Left ventricle myocardium inferior (tissue), 1 donor: Measurements from ENCODE around the gene ADAMTSL5. TPM values are rescaled to one million over a fixed set of nuclear protein-coding genes. Genes with fewer than 3 reads are reported as not detected.
A peak's percentile ranks its signal among the peaks of the same experiment; 100 is the strongest.

Experiments
- DNase-seq: peaks from one replicate; pipeline ENCODE4 v3.0.0-alpha.2; 2020
- H3K27ac ChIP-seq: fragments of 200-600 bp; replicated peaks from 2 replicates; pipeline ENCODE4 v1.8.0; 2021
- H3K27me3 ChIP-seq: fragments of 200-600 bp; 2 replicates; pipeline ENCODE4 v1.8.0; 2021; ENCODE audit warnings: low read depth
- H3K36me3 ChIP-seq: fragments of 200-600 bp; 2 replicates; pipeline ENCODE4 v1.8.0; 2021
- H3K4me1 ChIP-seq: fragments of 200-600 bp; 2 replicates; pipeline ENCODE4 v1.8.0; 2021
- H3K4me3 ChIP-seq: fragments of 200-600 bp; 2 replicates; pipeline ENCODE4 v1.8.0; 2021; ENCODE audit warnings: mild to moderate bottlenecking, moderate library complexity
- H3K9me3 ChIP-seq: fragments of 200-600 bp; replicated peaks from 2 replicates; pipeline ENCODE4 v1.8.0; 2021
- intact Hi-C: fragments of 100-400 bp; cut with micrococcal nuclease; formaldehyde crosslinking; loops from one replicate; pipeline ENCODE4 v1.11.0; 2022
- total RNA-seq: library from RNA; stranded (reverse); fragmentation: NEBNext Ultra II Directional; extraction: Animal tissue kit (Norgen Biotek cat#: 25700); gene quantifications from one replicate; pipeline ENCODE4 v1.2.1, GENCODE V29; 2021
- TF ChIP-seq, protein P1 (sequence below): fragments of 200-600 bp; IDR thresholded peaks from 2 replicates; pipeline ENCODE4 v1.8.0; 2021; ENCODE audit warnings: antibody characterized with exemption, mild to moderate bottlenecking, borderline replicate concordance
- donor health status: DM: no; HTN: yes; CAD: no; lungs with severe emphysema.

Gene ADAMTSL5
- total RNA-seq, 1 donor from 2014 or later, result 36.8 TPM

DNA sequence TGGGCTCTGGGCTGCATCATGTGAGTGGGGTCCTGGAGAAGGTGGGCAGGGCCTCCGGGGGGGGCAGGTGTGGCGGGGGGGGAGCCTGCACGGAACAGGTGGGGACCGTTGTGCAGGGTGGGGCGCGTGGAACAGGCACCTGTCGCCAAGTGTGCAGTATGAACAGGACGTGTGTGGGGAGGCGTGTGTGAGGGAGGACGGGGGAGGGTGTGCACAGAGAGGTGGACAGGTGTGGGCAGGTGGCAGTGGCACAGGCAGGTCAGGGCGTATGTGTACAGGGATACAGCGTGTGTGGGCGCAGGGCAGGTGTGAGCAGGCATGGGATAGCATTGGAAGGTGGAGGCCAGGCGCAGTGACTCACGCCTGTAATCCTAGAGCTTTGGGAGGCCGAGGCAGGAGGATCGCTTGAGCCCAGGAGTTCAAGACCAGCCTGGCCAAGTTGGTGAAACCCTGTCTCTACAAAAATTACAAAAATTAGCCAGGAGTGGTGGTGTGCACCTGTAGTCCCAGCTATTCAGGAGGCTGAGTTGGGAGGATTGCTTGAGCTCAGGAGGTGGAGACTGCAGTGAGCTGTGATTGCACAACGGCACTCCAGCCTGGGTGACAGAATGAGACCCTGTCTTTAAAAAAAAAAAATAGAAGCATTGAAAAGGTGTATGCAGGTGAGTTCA lies 14.3 kb upstream of the ADAMTSL5 start:
- TF ChIP-seq, protein P1, sequence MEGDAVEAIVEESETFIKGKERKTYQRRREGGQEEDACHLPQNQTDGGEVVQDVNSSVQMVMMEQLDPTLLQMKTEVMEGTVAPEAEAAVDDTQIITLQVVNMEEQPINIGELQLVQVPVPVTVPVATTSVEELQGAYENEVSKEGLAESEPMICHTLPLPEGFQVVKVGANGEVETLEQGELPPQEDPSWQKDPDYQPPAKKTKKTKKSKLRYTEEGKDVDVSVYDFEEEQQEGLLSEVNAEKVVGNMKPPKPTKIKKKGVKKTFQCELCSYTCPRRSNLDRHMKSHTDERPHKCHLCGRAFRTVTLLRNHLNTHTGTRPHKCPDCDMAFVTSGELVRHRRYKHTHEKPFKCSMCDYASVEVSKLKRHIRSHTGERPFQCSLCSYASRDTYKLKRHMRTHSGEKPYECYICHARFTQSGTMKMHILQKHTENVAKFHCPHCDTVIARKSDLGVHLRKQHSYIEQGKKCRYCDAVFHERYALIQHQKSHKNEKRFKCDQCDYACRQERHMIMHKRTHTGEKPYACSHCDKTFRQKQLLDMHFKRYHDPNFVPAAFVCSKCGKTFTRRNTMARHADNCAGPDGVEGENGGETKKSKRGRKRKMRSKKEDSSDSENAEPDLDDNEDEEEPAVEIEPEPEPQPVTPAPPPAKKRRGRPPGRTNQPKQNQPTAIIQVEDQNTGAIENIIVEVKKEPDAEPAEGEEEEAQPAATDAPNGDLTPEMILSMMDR, result no peak
- no peak overlapping the region for H3K27ac ChIP-seq
- intact Hi-C loops, result no loop called here
- no peak overlapping the region for H3K4me3 ChIP-seq
- no peak for DNase-seq
- no peaks in the 10 kb centered on the region for H3K36me3 ChIP-seq
- peaks cover 4% of the 10 kb centered on the region for H3K4me1 ChIP-seq
- H3K9me3 ChIP-seq, result no peaks in the 10 kb centered on the region
- peaks cover 94% of the 10 kb centered on the region for H3K27me3 ChIP-seq

DNA sequence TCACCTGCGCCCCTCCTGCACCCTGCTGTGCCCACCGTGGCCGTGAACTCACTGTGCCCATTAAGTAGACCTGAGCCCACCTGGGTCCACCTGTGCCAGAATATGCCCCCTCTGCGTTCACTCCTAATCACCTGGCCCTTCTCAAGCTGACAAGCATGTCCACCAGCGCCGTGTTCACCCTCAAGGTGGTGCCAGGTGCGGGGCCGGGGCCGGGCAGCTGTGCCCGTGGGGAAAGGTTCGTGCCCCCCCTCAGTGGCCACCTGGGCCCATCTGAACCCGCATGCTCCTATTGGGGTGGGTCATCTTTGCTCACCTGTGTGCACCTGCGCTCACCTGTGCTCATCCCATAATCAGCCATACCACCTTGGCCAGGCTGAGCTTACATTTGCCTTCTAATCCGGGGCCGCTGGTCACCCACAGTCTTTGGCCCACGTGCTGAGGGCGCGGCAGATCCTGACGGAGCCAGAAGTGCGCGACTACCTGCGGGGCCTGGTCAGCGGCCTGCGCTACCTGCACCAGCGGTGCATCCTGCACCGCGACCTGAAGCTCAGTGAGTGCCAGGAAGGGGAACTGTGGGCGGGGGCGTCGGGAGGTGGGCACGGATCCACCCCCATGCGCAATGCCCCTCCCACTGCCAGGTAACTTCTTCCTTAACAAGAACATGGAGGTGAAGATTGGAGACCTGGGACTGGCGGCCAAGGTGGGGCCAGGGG lies 13.4 kb upstream of the ADAMTSL5 start:
- H3K9me3 ChIP-seq, result no peaks in the 10 kb centered on the region
- intact Hi-C loops, result no loop called here
- peaks cover 12% of the 10 kb centered on the region for H3K4me1 ChIP-seq
- no peaks in the 10 kb centered on the region for H3K36me3 ChIP-seq
- DNase-seq, result no peak
- H3K4me3 ChIP-seq, result no peak overlapping the region
- no peak overlapping the region for H3K27ac ChIP-seq
- H3K27me3 ChIP-seq, result peaks cover 92% of the 10 kb centered on the region
- TF ChIP-seq, protein P1, result no peak

DNA sequence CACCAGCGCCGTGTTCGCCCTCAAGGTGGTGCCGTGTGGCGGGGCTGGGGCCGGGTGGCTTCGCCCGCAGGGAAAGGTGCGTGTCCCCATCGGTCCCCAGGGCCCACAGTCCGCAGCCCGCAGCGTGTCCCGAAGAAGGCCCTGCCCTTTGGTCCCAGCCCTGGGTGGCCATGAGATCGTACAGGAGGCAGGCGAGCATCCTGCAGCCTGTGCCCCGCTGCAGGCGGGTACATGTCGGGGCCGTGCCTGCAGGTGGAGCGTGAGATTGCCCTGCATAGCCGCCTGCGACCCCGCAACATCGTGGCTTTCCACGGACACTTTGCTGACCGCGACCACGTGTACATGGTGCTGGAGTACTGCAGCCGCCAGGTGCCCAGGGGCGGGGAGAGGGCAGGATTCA lies 12.5 kb upstream of the ADAMTSL5 start:
- peaks cover 84% of the 10 kb centered on the region for H3K27me3 ChIP-seq
- H3K4me1 ChIP-seq, result peaks cover 13% of the 10 kb centered on the region
- no peak overlapping the region for H3K27ac ChIP-seq
- intact Hi-C loops, result no loop called here
- no peak overlapping the region for H3K4me3 ChIP-seq
- no peaks in the 10 kb centered on the region for H3K36me3 ChIP-seq
- no peaks in the 10 kb centered on the region for H3K9me3 ChIP-seq
- no peak for DNase-seq
- TF ChIP-seq, protein P1, result no peak

DNA sequence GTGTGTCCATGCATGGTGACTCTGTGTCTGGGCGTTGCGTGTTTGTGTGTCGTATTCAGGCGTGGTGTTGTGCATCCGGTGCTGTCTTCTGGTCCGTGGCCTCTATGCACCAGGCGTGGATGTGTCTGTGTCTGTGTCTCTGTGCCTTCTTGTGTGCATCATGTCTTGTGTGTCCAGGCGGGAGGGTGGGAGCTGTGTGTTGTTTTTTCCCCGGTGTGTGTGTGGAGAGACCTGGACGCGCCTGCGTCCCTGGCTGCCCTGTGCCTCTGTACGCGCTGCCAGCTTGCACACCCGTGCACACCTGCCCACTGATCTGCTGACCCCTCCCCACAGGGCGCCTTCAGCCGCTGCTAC lies 12.1 kb upstream of the ADAMTSL5 start:
- Histone ChIP-seq H3K36me3 (no peaks in the 10 kb centered on the region), H3K9me3 (no peaks in the 10 kb centered on the region), H3K27me3 (peaks cover 82% of the 10 kb centered on the region), H3K4me1 (peaks cover 13% of the 10 kb centered on the region), H3K27ac (no peak overlapping the region), H3K4me3 (no peak overlapping the region)
- no peak for DNase-seq
- TF ChIP-seq, protein P1, result no peak
- intact Hi-C loops, result no loop called here

DNA sequence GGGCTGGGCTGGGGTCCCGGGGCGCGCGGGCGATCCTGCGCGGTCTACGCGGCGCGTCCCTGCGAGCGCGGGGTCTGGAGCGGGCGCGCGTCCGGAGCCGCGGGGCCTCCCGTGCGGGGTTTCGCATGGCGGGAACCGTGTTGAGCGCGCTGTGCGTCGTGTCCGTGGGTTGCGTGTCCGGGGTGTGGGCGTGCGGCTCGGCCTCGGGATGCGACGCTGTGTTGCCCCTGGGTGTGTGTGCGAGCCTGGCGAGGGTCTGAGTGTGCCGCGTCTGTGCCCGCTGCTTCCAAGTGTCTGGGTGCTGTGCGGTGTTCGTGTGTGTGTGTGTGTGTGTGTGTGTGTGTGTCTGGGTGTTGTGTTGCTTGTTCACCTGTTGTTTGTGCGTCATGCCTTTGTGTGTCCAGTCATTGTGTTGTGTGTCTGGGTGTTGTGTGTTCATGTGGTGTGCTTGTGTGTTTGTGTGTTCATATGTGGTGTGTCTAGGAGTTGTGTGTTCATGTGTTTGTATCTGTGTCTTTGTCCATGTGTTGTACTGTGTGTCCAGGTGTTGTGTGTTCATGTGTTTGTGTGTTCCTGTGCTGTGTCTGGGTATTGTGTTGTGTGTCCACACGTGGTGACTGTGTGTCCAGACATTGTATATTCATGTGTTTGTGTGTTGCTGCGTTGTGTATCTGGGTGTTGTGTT lies 11.6 kb upstream of the ADAMTSL5 start:
- TF ChIP-seq, protein P1, result no peak
- no peaks in the 10 kb centered on the region for H3K36me3 ChIP-seq
- H3K4me1 ChIP-seq, result peaks cover 13% of the 10 kb centered on the region
- H3K27ac ChIP-seq, result no peak overlapping the region
- H3K9me3 ChIP-seq, result no peaks in the 10 kb centered on the region
- DNase-seq, result no peak
- H3K27me3 ChIP-seq, result peaks cover 78% of the 10 kb centered on the region
- intact Hi-C loops, result no loop called here
- H3K4me3 ChIP-seq, result peak overlapping the region; percentile 46
